GM21423 (cell line): ENCODE results near the gene SLC4A5.
"Not testable (repeated sequence)": the region's sequence is repeated elsewhere in the genome, so short reads cannot be mapped to it uniquely, and the experiment has no call there.

Experiments used
- ATAC-seq: cut with Tn5 transposase; IDR thresholded peaks from one replicate; pipeline ENCODE4 v1.9.1; 2021; ENCODE audit warnings: mild to moderate bottlenecking, moderate library complexity; ENCODE audit not compliant: unreplicated experiment

SLC4A5 gene

GRCh38 chr2:74235041-74235440 lies 108.2 kb downstream of the SLC4A5 start:
- no peak for ATAC-seq

GRCh38 chr2:74233648-74234047 lies 109.6 kb downstream of the SLC4A5 start:
- ATAC-seq = no peak

- no peak for ATAC-seq
Measured at GRCh38 chr2:74232426-74232825, 110.8 kb downstream of the SLC4A5 start.

- ATAC-seq = not testable (repeated sequence)
Measured at GRCh38 chr2:74229865-74230264, 113.4 kb downstream of the SLC4A5 start.

- no peak for ATAC-seq
Measured at GRCh38 chr2:74228772-74229171, 114.4 kb downstream of the SLC4A5 start.

GRCh38 chr2:74227646-74228045 lies 115.6 kb downstream of the SLC4A5 start:
- ATAC-seq = no peak

- no peak for ATAC-seq
Measured at GRCh38 chr2:74226648-74227213, 116.5 kb downstream of the SLC4A5 start.

- no peak for ATAC-seq
Measured at GRCh38 chr2:74225698-74226459, 117.3 kb downstream of the SLC4A5 start.

- no peak for ATAC-seq
Measured at GRCh38 chr2:74223941-74224770, 119.1 kb downstream of the SLC4A5 start.

GRCh38 chr2:74222300-74222650 lies 120.9 kb downstream of the SLC4A5 start:
- no peak for ATAC-seq

GRCh38 chr2:74221604-74222299 lies 121.5 kb downstream of the SLC4A5 start:
- ATAC-seq = no peak

- no peak for ATAC-seq
Measured at GRCh38 chr2:74221091-74221490, 122.1 kb downstream of the SLC4A5 start.

- no peak for ATAC-seq
Measured at GRCh38 chr2:74219846-74220486, 123.2 kb downstream of the SLC4A5 start.

- ATAC-seq = no peak
Measured at GRCh38 chr2:74216642-74217041, 126.6 kb downstream of the SLC4A5 start.

- not testable (repeated sequence) for ATAC-seq
Measured at GRCh38 chr2:74215771-74216170, 127.4 kb downstream of the SLC4A5 start.

GRCh38 chr2:74212702-74213410 lies 130.4 kb downstream of the SLC4A5 start:
- ATAC-seq = no peak

GRCh38 chr2:74206180-74206688 lies 137.0 kb downstream of the SLC4A5 start:
- ATAC-seq = peak; percentile 86

GRCh38 chr2:74205596-74205995 lies 137.6 kb downstream of the SLC4A5 start:
- no peak for ATAC-seq

- ATAC-seq = no peak
Measured at GRCh38 chr2:74205113-74205512, 138.1 kb downstream of the SLC4A5 start.

GRCh38 chr2:74204436-74204835 lies 138.8 kb downstream of the SLC4A5 start:
- ATAC-seq = no peak
